ENCODE results near the gene RNASEH2B.

- TF ChIP-seq, protein P1, sequence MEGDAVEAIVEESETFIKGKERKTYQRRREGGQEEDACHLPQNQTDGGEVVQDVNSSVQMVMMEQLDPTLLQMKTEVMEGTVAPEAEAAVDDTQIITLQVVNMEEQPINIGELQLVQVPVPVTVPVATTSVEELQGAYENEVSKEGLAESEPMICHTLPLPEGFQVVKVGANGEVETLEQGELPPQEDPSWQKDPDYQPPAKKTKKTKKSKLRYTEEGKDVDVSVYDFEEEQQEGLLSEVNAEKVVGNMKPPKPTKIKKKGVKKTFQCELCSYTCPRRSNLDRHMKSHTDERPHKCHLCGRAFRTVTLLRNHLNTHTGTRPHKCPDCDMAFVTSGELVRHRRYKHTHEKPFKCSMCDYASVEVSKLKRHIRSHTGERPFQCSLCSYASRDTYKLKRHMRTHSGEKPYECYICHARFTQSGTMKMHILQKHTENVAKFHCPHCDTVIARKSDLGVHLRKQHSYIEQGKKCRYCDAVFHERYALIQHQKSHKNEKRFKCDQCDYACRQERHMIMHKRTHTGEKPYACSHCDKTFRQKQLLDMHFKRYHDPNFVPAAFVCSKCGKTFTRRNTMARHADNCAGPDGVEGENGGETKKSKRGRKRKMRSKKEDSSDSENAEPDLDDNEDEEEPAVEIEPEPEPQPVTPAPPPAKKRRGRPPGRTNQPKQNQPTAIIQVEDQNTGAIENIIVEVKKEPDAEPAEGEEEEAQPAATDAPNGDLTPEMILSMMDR (IDR thresholded peaks at IDR 0.05): no peak
- TF ChIP-seq EZH2phosphoT487 (IDR thresholded peaks at IDR 0.05) (no peak), EZH2 (IDR thresholded peaks at IDR 0.05) (no peak)
Observed at GRCh38 chr13:50914848-50915247, 5.3 kb downstream of the RNASEH2B start.
